HG03135 (cell line): ENCODE data around the gene RSPH3.
"Not testable (repeated sequence)": the region's sequence is repeated elsewhere in the genome, so short reads cannot be mapped to it uniquely, and the experiment has no call there.

Experiments
- ATAC-seq: cut with Tn5 transposase; IDR thresholded peaks from one replicate; pipeline ENCODE4 v1.9.1; 2021; ENCODE audit warnings: mild to moderate bottlenecking, moderate library complexity; ENCODE audit not compliant: unreplicated experiment

Gene RSPH3, protein sequence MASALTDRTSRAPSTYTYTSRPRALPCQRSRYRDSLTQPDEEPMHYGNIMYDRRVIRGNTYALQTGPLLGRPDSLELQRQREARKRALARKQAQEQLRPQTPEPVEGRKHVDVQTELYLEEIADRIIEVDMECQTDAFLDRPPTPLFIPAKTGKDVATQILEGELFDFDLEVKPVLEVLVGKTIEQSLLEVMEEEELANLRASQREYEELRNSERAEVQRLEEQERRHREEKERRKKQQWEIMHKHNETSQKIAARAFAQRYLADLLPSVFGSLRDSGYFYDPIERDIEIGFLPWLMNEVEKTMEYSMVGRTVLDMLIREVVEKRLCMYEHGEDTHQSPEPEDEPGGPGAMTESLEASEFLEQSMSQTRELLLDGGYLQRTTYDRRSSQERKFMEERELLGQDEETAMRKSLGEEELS

DNA sequence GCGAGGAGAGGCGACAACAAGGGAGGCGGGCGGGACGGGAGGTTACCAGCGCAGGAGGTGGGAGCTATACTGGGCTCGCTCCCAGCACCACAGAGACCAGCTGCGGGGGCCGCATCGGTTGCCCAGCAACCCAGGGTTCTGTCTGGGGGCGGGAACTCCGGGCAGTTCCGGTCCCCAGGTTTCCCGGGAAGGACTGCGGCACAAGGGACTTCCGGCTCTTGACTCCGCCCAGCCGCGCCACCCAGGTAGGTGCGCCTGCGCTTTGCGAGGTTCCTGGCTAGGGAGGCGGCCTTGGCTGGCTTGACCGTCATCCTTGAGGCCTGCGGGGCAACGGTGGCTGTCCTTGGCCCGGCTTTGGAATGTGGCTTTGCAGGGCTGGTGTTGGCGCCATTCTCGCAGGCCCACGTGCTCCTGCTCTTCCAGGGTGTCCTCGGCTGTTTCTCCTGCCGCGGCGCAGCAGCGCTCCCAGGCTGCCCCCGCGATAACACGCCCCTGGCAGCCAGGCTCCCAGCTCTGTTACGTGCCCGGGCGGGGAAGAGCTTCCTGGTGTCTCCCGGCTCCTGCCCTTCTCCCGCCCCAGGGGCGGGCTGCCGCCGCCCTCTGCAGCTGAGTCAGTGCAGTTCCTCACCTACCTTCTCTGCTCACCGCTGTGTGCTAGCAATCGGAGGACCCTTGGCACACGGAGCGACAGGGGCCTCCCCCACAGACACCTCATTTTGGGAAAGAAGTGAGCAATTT lies at the start of gene RSPH3:
Gene RSPH3 (minus strand): TSS at position 537 of the 738 bp plus-strand sequence. CDS start 652 bp downstream, outside the sequence.
- peak; percentile 91 for ATAC-seq

DNA sequence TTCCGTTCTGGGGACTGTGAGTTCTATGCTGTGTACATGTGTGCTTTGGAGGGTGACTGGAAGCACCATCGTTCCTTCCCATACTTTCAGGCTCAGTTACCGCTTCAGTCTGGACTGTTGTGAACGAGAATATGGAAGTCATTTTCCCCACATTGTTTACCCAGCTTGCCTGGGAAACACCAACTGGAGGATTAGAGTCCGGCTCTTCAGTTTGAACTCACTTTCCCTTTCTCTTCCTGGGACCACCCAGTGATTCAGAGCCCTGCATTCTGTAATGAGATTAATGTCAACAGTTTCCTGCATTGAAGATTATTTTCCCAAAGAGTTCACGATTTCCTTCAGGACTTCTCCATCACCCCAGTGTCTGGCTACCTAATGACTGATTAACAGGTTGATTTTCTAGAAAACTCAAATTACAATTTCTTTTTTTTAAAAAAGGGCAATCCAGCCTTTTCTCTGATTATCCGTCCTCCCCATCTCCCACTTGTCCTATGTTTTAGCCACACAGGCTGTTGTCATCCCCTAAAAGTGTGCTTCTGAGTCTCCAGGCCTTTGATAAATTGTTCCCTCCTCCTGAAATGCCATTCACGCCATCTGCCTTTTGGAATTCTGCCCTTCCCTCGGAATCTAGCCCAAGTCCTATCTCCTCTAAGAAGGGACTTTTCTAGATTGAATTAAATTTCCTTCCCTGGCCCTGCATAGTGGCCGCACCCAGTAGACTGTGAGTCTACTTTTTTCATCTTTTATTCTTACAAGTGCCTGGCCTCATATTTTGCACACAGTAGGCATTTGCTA lies 48.1 kb upstream of the RSPH3 start:
- ATAC-seq = no peak

DNA sequence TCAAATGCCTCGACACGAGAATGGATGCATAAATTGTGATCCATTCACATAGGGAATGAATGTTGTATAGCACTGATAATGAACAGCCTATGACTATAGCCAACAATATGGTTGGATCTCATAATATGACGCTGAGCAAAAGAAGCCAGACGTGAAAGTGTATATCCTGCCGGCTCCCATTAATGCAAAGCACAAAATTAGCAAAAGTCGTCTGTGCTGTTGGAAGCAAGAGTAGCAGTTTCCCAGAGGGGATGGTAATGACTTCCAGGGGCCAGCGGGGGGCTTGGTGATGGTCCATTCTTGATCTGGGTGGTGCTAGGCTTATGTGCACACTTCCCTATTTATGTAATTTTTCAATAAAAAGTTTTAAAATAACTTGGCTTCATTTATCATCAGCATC lies 45.8 kb upstream of the RSPH3 start:
- ATAC-seq = no peak

GRCh38 chr6:159044899-159045727 lies 45.1 kb upstream of the RSPH3 start, which contains the start of gene TAGAP:
TSS of gene TAGAP (minus strand) at chr6:159044991. CDS start at chr6:159044146, 845 bp downstream.
- ATAC-seq = peak; percentile 72

GRCh38 chr6:159043947-159044346 lies 43.9 kb upstream of the RSPH3 start:
- ATAC-seq = no peak

GRCh38 chr6:159043251-159043650 lies 43.2 kb upstream of the RSPH3 start:
- ATAC-seq = no peak

GRCh38 chr6:159042826-159043181 lies 42.8 kb upstream of the RSPH3 start:
- ATAC-seq = no peak

GRCh38 chr6:159042003-159042825 lies 42.2 kb upstream of the RSPH3 start:
- ATAC-seq = no peak

DNA sequence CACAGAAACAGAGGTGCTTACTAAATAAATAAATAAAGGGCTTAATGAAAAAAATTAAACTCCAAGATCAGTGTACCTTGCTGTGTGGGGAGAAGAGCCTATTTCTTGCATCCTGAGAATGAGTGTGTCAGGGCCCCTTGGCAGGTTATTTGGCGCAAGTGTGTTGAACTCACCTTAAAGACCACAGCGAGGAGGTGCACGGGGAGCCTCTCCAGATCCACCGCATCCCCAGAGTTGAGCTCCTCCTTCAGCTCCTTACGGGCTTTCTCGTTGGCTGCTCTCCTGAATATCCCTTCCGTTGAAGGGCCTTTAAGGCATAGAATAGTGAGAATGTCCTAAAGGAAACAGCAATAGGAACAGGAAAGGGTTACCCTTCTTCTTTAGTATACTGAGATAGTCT lies 41.2 kb upstream of the RSPH3 start:
- ATAC-seq = no peak

DNA sequence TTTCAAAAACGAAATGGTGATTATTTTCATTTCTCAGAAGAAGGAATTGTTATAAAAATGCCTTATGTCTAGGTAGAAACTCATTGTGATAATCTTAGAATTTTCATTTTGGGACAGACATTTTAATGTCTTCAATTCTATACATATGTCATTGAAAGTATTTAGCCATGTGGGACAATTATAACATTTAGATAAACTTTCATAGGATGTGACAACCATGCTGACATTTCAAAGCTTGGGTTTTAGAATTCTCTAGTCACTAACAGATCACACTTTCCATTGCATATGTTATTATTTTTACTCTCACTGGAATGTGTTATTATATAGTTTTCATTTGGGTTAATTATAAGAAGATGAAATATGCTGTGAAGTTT lies 39.9 kb upstream of the RSPH3 start:
- no peak for ATAC-seq

DNA sequence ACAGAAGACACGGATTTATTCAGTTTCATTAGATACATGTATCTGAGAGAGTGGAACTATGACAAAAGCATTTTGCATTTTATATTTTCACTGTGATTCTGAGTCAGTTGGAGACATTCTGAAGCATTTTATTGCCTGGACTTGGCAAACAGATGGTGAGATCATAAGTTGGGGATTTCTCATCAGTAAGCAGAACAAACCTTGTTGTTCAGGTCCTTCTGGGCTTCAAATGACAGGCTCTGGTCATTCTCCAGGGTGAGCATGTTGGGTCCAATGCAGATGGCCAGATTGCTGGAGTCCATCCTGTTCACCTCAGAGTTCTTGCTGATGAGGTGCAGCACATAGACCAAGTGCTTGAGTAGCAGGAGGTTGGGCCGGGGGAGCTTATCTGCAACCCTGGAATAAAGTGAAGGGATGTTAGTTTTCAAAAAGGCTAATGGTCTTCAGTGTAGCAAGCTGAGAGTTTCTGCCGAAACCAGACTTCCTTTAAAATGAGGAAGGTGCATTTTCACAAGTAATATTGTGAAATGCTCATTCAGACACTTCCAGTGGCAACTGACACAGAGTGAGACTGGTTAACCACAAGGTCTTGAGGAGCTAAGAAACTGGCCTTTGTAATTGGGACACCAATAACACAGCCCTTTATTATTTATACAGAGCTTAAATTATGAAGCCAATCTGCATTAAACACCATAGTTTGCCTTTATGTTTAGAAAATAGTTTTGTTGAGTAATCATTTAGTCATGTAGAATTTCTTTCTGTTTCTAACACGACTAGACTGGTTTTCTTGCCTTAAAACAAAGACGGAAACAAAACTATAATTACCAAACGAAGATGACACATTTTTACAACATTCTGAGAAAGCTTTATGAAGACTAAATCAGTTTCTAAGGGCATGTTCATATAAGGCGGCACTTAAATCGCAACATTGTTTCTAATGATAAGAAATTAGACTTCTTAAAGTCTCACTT lies 39.2 kb upstream of the RSPH3 start:
- ATAC-seq = peak; percentile 78

GRCh38 chr6:159038318-159038717 lies 38.3 kb upstream of the RSPH3 start:
- not testable (repeated sequence) for ATAC-seq

DNA sequence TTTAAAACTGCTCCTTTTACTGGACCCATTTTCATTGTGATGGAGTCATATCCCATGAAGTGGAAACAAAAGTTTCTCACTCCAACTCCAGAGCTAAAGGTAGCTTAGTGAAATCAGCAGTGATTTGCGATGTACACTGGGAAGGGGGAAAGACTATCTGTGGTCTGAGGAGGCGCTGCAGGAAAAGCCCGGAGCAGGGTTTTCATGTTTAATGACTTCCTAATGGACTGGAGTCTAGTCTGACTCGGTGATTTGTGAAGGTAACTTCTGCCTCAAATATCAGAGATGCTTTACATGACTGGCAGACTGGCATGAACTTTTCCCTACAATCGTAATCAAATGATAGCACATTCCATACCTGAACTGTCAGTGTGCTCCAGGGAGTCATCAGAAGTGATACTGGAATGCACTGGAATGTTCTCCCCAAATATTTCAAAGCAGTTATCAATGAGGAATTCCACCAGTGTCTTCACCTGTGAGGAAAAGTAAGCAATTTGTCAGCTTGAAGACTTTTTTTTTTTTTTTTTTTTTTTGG lies 37.8 kb upstream of the RSPH3 start:
- no peak for ATAC-seq

GRCh38 chr6:159036673-159037072 lies 36.7 kb upstream of the RSPH3 start:
- no peak for ATAC-seq

DNA sequence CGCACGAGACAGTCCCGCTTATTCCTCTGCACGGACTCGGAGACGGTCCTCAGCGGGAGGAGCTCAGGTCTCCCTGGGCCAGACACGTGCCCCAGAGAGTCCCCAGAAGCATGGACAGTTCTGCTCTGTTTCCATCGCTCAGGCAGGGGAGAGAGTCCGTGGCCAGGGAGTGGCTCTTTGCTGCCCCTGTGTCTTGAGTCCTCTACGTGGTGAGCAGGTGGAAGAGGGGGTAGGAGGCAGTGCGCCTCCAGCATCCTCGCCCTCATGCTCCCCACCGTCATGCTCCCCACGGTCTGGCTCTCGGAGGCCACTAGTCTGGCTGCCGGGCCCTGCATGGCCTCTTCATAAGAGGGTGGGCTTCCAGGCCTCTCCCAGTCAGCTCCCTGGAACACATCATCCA lies 35.9 kb upstream of the RSPH3 start:
- ATAC-seq = no peak

GRCh38 chr6:159033160-159034049 lies 33.4 kb upstream of the RSPH3 start:
- ATAC-seq = no peak

DNA sequence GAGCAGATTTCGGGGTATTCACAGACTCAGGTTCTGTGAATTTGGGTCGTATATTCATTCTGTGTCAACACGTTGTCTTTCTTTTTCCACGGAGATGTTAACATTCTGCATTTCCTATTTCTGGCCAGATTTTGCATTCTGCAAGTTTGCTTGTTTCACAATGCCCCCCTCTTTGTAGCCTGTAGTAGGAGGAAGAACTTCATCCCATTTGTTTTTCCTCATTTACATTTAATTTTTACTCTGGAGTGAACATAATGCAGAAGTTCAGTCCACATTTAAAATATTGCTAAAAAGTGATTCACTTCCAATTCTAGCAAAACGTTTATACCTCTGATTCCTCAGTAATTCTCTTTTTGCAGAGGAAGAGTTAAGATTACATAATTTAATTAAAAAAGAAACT lies 31.8 kb upstream of the RSPH3 start:
- no peak for ATAC-seq
